ENCODE measurements around the gene ZBTB20.

Gene ZBTB20

DNA sequence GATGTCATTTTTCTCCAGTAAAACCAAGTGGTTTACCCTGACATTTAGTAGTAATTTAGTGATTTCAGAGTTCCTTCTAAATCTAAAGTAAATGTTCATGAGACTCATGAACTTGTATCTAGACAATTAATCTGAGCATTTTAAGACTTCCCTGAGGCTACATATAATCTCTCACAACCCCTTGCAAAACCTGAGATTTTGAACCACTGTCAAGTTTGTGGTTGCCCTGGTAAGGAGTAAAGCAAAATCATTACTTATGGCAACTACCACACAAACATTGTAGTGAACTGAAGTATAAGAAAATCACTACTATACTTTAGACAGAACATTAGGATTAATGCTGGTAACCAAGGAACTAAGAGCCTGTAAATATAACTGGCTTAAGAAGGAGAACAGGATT is 483.1 kb downstream of the ZBTB20 start:
- no peaks in the 10 kb centered on the region for H3K27me3 ChIP-seq
- no peak overlapping the region for H3K4me3 ChIP-seq (ENCODE audit: low read depth, low read length)
- peaks cover 13% of the 10 kb centered on the region for H3K4me1 ChIP-seq
- H3K9me3 ChIP-seq, result no peaks in the 10 kb centered on the region
- TF ChIP-seq, protein P1, sequence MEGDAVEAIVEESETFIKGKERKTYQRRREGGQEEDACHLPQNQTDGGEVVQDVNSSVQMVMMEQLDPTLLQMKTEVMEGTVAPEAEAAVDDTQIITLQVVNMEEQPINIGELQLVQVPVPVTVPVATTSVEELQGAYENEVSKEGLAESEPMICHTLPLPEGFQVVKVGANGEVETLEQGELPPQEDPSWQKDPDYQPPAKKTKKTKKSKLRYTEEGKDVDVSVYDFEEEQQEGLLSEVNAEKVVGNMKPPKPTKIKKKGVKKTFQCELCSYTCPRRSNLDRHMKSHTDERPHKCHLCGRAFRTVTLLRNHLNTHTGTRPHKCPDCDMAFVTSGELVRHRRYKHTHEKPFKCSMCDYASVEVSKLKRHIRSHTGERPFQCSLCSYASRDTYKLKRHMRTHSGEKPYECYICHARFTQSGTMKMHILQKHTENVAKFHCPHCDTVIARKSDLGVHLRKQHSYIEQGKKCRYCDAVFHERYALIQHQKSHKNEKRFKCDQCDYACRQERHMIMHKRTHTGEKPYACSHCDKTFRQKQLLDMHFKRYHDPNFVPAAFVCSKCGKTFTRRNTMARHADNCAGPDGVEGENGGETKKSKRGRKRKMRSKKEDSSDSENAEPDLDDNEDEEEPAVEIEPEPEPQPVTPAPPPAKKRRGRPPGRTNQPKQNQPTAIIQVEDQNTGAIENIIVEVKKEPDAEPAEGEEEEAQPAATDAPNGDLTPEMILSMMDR (IDR thresholded peaks at IDR 0.05; ENCODE audit: low read depth, low read length), result no peak
- H3K36me3 ChIP-seq, result no peaks in the 10 kb centered on the region
- DNase-seq, result no peak

DNA sequence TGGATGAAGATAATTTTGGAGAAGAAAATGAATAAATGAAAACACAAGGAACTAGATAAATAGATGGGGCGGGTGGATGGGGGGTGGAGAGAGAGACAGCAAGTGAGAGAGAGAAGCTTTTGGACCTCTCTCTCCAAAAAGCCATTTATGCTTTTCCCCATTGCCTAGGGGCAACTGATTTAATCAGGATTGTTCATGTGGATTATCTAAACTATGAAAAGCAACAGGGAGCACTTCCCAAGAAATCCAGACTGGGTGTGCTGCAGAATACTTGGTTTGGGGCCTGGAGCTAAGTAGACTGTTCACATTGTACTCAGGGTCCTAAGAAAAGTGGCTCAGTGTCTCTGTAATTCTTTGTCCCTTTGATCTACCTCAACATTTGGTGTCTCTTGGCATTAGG is 486.3 kb downstream of the ZBTB20 start:
- TF ChIP-seq, protein P1 (IDR thresholded peaks at IDR 0.05; ENCODE audit: low read depth, low read length), result no peak
- Histone ChIP-seq H3K27me3 (no peaks in the 10 kb centered on the region), H3K4me1 (peaks cover 14% of the 10 kb centered on the region), H3K9me3 (no peaks in the 10 kb centered on the region), H3K36me3 (no peaks in the 10 kb centered on the region), H3K4me3 (ENCODE audit: low read depth, low read length) (no peak overlapping the region)
- peak; percentile 30 for DNase-seq

DNA sequence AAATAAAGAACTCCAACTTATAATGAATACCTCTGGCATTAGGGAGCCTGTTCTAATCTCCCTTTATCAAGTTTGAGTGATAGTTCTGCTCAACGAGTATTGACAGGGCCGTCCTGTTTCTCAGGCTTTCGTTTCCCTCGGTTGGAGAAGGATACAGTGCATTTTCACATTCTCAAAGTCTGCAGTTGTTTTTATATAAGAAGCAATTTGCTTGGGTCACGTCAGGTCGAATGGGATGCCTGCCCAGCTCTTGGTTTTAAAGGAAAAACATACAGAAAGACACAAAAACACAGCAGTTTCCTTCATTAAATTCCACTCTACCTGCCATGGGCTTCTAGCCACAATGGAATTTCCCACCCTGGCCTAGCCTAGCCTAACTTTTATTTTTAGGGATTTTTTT is 487.0 kb downstream of the ZBTB20 start:
- Histone ChIP-seq H3K9me3 (no peaks in the 10 kb centered on the region), H3K36me3 (no peaks in the 10 kb centered on the region), H3K4me3 (ENCODE audit: low read depth, low read length) (no peak overlapping the region), H3K4me1 (peaks cover 14% of the 10 kb centered on the region), H3K27me3 (no peaks in the 10 kb centered on the region)
- DNase-seq, result no peak
- TF ChIP-seq, protein P1 (IDR thresholded peaks at IDR 0.05; ENCODE audit: low read depth, low read length), result no peak

DNA sequence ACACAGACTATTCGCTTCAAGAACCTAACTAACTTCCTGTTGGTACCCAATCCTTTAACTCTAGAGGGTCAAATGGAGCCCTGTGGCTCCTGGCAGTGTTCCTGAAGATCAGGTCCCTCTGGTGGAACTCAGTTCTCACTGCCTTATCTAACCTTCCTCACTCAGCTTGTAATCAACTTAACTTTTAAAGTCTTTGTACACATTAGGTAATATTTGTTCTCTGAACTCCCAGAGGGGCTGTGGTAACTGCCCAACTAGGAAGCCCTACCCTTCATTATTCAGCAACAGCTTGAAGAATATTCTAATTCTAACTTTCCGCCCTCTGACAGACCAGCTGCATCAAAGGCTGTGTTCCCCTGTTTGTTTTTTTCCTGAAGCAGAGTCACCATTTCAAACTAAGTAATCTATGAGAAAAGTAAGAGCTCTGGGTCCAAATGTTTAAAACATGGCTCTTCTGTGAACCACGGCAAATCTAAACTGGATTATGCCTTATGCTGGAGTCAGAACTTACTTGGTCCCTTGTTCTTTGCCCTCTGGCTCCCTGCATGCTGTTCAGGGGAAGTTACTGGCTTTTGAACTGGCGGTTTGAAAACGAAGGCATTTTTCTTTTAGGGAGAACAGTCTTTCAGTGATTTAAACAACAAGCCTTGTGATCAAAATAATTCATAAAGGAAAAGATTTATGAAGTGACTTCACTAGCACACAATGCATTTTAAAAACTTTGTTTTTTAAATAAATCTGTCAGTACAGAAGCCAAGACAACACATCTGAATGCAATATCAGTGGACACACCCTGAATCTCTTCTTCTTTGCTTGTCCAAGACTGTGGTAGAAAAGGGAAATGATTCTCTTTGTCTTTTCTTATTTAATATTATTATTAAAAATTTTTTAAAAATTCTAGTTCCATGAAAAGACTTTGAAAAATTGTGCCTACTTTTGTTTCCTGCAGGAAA is 487.7 kb downstream of the ZBTB20 start:
- TF ChIP-seq, protein P1 (IDR thresholded peaks at IDR 0.05; ENCODE audit: low read depth, low read length), result peak; percentile 20; the same call in 1 of the 2 replicates
- peaks cover 14% of the 10 kb centered on the region for H3K4me1 ChIP-seq
- DNase-seq, result peak; percentile 6
- no peaks in the 10 kb centered on the region for H3K36me3 ChIP-seq
- H3K9me3 ChIP-seq, result no peaks in the 10 kb centered on the region
- no peaks in the 10 kb centered on the region for H3K27me3 ChIP-seq
- H3K4me3 ChIP-seq (ENCODE audit: low read depth, low read length), result no peak overlapping the region

DNA sequence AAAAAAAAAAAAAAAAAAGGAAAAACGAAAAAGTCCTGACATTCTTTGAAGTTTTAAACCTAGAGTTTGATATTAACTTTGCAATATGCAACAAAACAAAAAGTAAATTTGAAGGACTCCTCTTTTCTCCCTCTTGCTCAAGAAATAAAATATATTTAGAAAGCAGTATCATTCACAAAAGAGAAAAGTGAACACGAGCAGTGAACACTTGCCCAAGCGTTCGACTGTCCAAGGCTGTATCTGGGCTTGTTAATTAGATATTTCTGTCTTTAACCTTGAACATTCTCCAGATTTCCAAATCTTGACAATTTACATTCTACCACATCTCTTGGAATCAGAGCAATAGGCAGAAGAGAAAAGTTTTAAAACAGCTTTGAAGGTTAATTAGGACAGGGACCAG is 495.5 kb downstream of the ZBTB20 start:
- DNase-seq, result no peak
- Histone ChIP-seq H3K36me3 (no peaks in the 10 kb centered on the region), H3K27me3 (no peaks in the 10 kb centered on the region), H3K4me3 (ENCODE audit: low read depth, low read length) (no peak overlapping the region), H3K9me3 (no peaks in the 10 kb centered on the region), H3K4me1 (no peaks in the 10 kb centered on the region)
- TF ChIP-seq, protein P1 (IDR thresholded peaks at IDR 0.05; ENCODE audit: low read depth, low read length), result no peak

DNA sequence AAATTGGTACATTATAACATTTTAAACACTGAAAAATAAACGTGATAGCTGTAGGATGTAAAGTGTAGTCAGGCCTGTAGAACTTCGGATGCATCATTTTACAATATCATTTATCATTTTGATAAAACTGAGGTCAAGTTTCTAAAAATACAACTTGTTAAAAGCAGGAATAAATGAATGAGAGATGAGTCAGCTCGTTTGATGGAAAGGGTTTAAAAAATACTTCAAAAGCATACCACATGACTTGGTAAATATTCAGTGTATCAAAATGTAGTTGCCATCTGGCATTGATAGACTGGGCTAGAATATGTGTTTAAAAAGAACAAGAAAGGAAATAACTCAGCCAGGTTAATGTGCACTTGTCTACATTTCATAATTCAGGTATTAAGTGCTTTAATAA is 496.3 kb downstream of the ZBTB20 start:
- no peaks in the 10 kb centered on the region for H3K27me3 ChIP-seq
- DNase-seq, result no peak
- no peaks in the 10 kb centered on the region for H3K4me1 ChIP-seq
- H3K36me3 ChIP-seq, result no peaks in the 10 kb centered on the region
- TF ChIP-seq, protein P1 (IDR thresholded peaks at IDR 0.05; ENCODE audit: low read depth, low read length), result no peak
- H3K9me3 ChIP-seq, result no peaks in the 10 kb centered on the region
- no peak overlapping the region for H3K4me3 ChIP-seq (ENCODE audit: low read depth, low read length)
